Endothelial cell of umbilical vein (primary cell): Measurements from ENCODE around the gene KAZALD1.

Experiments used
- CTCF ChIP-seq, 2 donors: IDR thresholded peaks; 1 replicate in 1 of 2; 2 replicates in 1 of 2; pipeline ENCODE4 v1.5.1; 2011; ENCODE audit warnings: low read length in 2 of 2, mild to moderate bottlenecking in 2 of 2, moderate library complexity in 2 of 2, control low read depth in 1 of 2, inconsistent platforms in 1 of 2, low read depth in 1 of 2; ENCODE audit not compliant: insufficient read depth in 1 of 2; ENCODE audit errors: extremely low read depth in 1 of 2
- EZH2 ChIP-seq: IDR thresholded peaks from 2 replicates; pipeline ENCODE4 v1.6.1; 2012; ENCODE audit warnings: borderline replicate concordance, low read depth, mild to moderate bottlenecking, moderate library complexity, low read length, inconsistent platforms; ENCODE audit not compliant: severe bottlenecking
- POLR2AphosphoS5 ChIP-seq: IDR thresholded peaks from 2 replicates; pipeline ENCODE4 v1.6.1; 2012; ENCODE audit warnings: low read depth, mild to moderate bottlenecking, control low read depth, low read length, moderate library complexity; ENCODE audit not compliant: insufficient read depth

GRCh38 chr10:101012525-101013364 lies 49.0 kb upstream of the KAZALD1 start:
- peak; percentile 80 to 96 for TF ChIP-seq CTCF (IDR thresholded peaks at IDR 0.05; ENCODE audit: extremely low read depth in 1 of 2, insufficient read depth in 1 of 2, low read depth in 1 of 2, low read length in 2 of 2)
- no peak for TF ChIP-seq EZH2
- TF ChIP-seq POLR2AphosphoS5: no peak
